Panc1 (cell line): Measurements from ENCODE around the gene TTYH2. TPM values are rescaled to one million over a fixed set of nuclear protein-coding genes. Genes with fewer than 3 reads are reported as not detected.

Experiments used
- ATAC-seq: fragments of 200-7000 bp; cut with Tn5 transposase; 2 replicates; pipeline ENCODE4 v1.9.1; 2020; ENCODE audit warnings: mild to moderate bottlenecking, moderate library complexity
- BruUV-seq: library from RNA; stranded (reverse); fragments of 400-500 nt; replicated peaks from 2 replicates; lab custom pipeline; 2021; lab: Mats Ljungman, UMichigan
- CTCF ChIA-PET: fragments of 300-600 bp; sonication (Branson Sonifier 250); formaldehyde crosslinking; loops from one replicate; lab custom pipeline; 2022; ENCODE audit warnings: antibody characterized with exemption; lab: Charles Lee
- POLR2A ChIA-PET: fragments of 300-600 bp; sonication (Branson Sonifier 250); formaldehyde crosslinking; loops from one replicate; lab custom pipeline; 2022; ENCODE audit warnings: antibody characterized with exemption; lab: Charles Lee
- DNase-seq: peaks from one replicate; pipeline ENCODE4 v3.0.0-alpha.2; 2010; ENCODE audit warnings: low read depth, low spot score
- H3K27ac ChIP-seq: 2 replicates; pipeline ENCODE4 v1.5.1; 2011; ENCODE audit warnings: mild to moderate bottlenecking, low read length, inconsistent platforms
- H3K27me3 ChIP-seq: fragments of 200-500 bp; sonication (Bioruptor generic); 2 replicates; pipeline ENCODE4 v1.6.0; 2014; ENCODE audit warnings: low read length, inconsistent platforms; ENCODE audit not compliant: control insufficient read depth, insufficient read depth
- H3K36me3 ChIP-seq: fragments of 200-500 bp; sonication (Bioruptor generic); 2 replicates; pipeline ENCODE4 v1.5.1; 2014; ENCODE audit warnings: inconsistent platforms, mild to moderate bottlenecking, low read length, moderate library complexity; ENCODE audit not compliant: control insufficient read depth, insufficient read depth
- H3K4me1 ChIP-seq: 2 replicates; pipeline ENCODE4 v1.5.1; 2011; ENCODE audit warnings: inconsistent platforms, mild to moderate bottlenecking, low read length, moderate library complexity; ENCODE audit not compliant: control insufficient read depth, insufficient read depth
- H3K4me3 ChIP-seq, 2 experiments: 2 replicates each; pipeline ENCODE4 v1.5.1; 2011 to 2012; ENCODE audit warnings: low read depth in 2 of 2, low read length in 2 of 2, mild to moderate bottlenecking in 2 of 2, inconsistent platforms in 1 of 2, moderate library complexity in 1 of 2
- H3K9me3 ChIP-seq: fragments of 200-500 bp; sonication (Bioruptor generic); 2 replicates; pipeline ENCODE4 v1.5.1; 2014; ENCODE audit warnings: low read depth, mild to moderate bottlenecking, inconsistent platforms, low read length, moderate library complexity; ENCODE audit not compliant: control insufficient read depth, insufficient read depth
- CTCF ChIP-seq: fragments of 450-650 bp; IDR thresholded peaks from 2 replicates; pipeline ENCODE4 v1.5.1; 2017; ENCODE audit warnings: mild to moderate bottlenecking
- POLR2AphosphoS5 ChIP-seq: IDR thresholded peaks from 2 replicates; pipeline ENCODE4 v1.6.1; 2012; ENCODE audit warnings: mild to moderate bottlenecking, low read depth, low read length, moderate library complexity
- REST ChIP-seq, 2 experiments: IDR thresholded peaks; 2 replicates each; pipeline ENCODE4 v1.6.1; 2011 to 2012; ENCODE audit warnings: low read depth in 2 of 2, control low read depth in 1 of 2, low read length in 1 of 2, mild to moderate bottlenecking in 1 of 2, moderate library complexity in 1 of 2; ENCODE audit not compliant: insufficient read depth in 1 of 2
- SIN3A ChIP-seq: IDR thresholded peaks from 2 replicates; pipeline ENCODE4 v1.6.1; 2012; ENCODE audit warnings: low read depth, mild to moderate bottlenecking, low read length, moderate library complexity, borderline replicate concordance; ENCODE audit not compliant: insufficient read depth
- TCF7L2 ChIP-seq: IDR thresholded peaks from 2 replicates; pipeline ENCODE4 v1.6.1; 2011; ENCODE audit warnings: mild to moderate bottlenecking, low read depth, low read length, inconsistent platforms
- in situ Hi-C: cut with HindIII; loops from 2 replicates; pipeline ENCODE4 v1.10.0; 2016; ENCODE audit warnings: low sequenced_read_pairs, low pct_unique_long_range_greater_than_20kb
- intact Hi-C: fragments of 100-400 bp; cut with micrococcal nuclease; formaldehyde crosslinking; loops from one replicate; pipeline ENCODE4 v1.10.0; 2022; ENCODE audit not compliant: unreplicated experiment
- total RNA-seq: library from RNA; stranded (reverse); gene quantifications from one replicate; pipeline ENCODE4 v1.2.1, GENCODE V29; 2021; ENCODE audit not compliant: unreplicated experiment

TTYH2 gene
- total RNA-seq, 1 experiment from 2014 or later, result 8.3 TPM

GRCh38 chr17:74224959-74225725 lies 11.8 kb downstream of the TTYH2 start:
- no peak for TF ChIP-seq CTCF
- no peak for TF ChIP-seq REST (IDR thresholded peaks at IDR 0.05; ENCODE audit: insufficient read depth in 1 of 2, low read depth in 2 of 2, low read length in 1 of 2)
- no peak for TF ChIP-seq POLR2AphosphoS5
- TF ChIP-seq TCF7L2, result no peak
- no peaks in the 10 kb centered on the region for H3K27me3 ChIP-seq
- no peaks in the 10 kb centered on the region for H3K36me3 ChIP-seq
- ChIA-PET POLR2A (interaction anchor here (0.7 kb wide), 1 partner anchor 1759 kb away, joined by 3 read pairs; no protein-coding TSS in a partner anchor), CTCF (no interaction called here)
- no peaks in the 10 kb centered on the region for H3K9me3 ChIP-seq
- no TSS peak for BruUV-seq
- H3K4me3 ChIP-seq, result no peak overlapping the region
- no peak overlapping the region for H3K27ac ChIP-seq
- ATAC-seq, result no peak
- no peaks in the 10 kb centered on the region for H3K4me1 ChIP-seq
- intact Hi-C loops, result no loop called here
- no peak for DNase-seq
- in situ Hi-C loops, result no loop called here

- POLR2A ChIA-PET, result no interaction called here
- H3K9me3 ChIP-seq, result no peaks in the 10 kb centered on the region
- no peak for TF ChIP-seq CTCF
- TF ChIP-seq TCF7L2, result no peak
- no peak for TF ChIP-seq REST (IDR thresholded peaks at IDR 0.05; ENCODE audit: insufficient read depth in 1 of 2, low read depth in 2 of 2, low read length in 1 of 2)
- no peak for TF ChIP-seq POLR2AphosphoS5
- TF ChIP-seq SIN3A, result no peak
- in situ Hi-C loops (no loop called here), intact Hi-C loops (no loop called here)
- DNase-seq (no peak), ATAC-seq (no peak)
- H3K27me3 ChIP-seq, result no peaks in the 10 kb centered on the region
- no peak overlapping the region for H3K27ac ChIP-seq
- H3K4me3 ChIP-seq, result no peak overlapping the region
- no peaks in the 10 kb centered on the region for H3K4me1 ChIP-seq
- no peaks in the 10 kb centered on the region for H3K36me3 ChIP-seq
- BruUV-seq, result no TSS peak
- CTCF ChIA-PET, result no interaction called here
Measured at GRCh38 chr17:74226252-74226651, 12.9 kb downstream of the TTYH2 start.
